MV-4-11 (cell line): ENCODE data around the gene ARHGEF7.

Experiments
- DNase-seq: peaks from one replicate; lab custom pipeline; 2025; lab: John Stamatoyannopoulos, UW

Gene ARHGEF7

DNA sequence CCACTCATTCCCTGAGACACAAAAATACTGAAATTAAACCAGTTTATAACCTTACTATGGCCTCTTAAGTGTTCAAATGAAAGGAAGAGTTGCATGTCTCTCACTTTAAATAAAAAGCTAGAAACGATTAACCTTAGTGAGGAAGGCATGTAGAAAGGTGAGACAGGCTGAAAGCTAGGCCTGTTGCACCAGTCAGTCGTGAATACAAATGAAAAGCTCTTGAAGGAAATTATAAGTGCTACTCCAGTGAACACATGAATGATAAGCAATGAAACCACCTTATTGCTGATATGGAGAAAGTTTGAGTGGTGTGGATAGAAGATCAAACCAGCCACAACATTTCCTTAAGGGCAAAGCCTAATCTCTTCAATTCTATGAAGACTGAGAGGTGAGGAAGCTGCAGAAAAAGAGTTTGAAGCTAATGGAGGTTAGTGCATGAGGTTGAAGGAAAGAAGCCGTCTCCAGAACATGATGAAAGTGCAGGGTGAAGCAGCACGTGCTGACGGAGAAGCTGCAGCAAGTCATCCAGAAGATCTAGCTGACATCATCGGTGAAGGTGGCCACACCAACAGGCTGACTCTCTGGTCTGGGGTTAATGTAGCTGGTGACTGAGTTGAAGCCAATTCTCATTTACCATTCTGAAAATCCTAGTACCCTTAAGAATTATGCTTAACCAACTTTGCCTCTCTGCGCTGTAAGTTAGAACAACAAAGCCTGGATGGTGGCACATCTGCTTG is 110.9 kb downstream of the ARHGEF7 start:
- no peak for DNase-seq

DNA sequence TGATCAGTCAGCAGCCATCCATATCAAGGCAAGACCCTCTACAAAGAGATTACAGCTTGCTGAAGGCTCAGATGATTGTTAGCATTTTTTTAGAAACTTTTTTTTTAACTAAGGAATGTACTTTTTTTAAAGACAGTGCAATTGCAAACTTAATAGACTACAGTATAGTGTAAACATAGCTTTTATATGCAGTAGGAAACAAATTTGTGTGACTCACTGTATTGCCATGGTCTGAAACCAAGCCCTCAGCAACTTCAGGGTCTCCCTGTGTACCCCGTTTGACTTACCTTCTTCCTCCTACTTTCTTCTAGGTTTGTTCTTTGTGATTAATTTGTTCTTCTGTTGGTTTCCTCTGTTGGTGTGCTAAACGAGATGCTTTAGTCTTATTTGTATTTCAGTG is 112.3 kb downstream of the ARHGEF7 start:
- DNase-seq, result no peak

DNA sequence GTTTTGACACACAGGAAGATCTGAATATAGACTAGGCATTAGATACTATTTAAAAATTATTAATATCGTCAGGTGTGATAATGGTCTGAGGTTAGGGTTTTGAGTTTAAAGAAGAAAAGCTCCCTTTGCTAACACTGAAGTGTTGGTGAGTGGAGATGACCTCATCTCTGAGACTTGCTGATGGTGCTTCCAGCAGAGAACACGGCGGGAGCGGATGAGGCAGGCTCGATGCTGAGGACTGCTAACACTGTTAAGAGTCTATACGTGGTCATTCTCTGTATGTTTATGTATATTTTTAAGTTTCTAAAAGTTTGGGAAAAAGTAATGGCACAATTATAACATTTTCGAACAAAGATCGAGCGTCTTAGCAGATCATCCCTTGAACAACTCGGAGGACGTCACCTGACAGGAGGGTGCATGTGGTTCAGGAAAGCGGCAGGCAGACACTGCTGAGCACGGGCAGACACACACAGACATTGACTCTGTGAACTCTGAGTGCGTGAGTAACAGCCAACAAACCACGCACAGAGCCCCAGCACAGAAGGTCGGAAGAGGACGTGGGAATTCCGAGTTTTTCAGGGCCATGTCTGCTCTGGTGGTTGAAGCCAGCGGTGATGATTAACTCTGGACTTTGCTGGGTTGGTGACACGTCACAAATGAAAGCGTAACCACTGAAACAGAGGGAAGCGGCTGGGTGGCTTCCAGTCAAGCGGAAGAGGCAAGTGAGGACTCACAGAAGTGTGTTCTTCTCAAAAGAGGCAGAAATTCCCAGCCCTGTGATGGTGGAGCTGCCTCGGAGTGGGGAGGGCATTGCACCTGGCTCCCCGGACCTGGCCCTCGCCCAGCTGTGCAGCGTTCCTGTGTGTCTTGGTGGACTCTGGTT is 113.4 kb downstream of the ARHGEF7 start:
- no peak for DNase-seq

DNA sequence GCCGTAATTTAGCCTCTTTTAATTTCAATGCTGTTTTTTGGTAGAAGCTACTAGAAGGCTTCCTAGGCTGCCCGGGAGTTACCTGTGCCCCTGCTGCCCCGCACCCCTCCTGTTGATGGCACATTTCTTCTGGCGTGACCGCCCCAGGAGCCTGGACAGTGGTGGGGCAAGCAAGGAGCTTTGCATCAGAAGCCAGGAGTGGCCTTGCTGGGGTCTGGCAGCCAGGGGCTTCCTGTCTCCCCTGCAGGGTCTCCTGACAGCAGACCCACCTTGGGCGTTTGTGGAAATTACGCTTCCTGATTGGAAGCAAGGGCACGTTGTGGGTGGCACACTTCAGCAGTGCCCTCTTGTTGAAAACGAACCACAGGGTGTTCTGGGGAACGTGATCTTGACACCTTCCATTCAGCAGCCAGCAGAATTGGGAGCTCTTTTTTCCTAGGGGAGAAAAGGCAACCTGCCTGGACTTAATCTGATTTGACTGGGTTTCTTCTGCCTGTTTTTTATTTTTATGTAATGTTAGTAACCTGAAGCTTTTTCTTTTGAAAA is 115.3 kb downstream of the ARHGEF7 start:
- DNase-seq, result no peak

DNA sequence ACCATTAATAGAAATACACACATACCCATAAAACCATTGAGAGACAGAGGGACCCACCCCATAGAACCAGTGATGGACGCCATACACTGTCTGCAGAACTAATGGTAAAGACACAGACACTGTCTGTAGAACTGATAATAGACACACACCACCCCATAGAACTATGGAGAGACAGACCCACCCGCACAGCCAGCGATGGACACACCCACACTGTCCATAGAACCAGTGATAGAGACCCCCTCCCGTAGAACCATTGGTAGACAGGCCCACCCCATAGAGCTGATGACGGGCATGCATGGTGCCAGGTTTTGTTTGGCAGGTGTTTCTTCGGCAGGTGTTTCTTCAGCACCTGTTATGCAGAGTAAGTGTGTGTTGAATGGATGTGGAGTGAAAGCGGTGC is 117.1 kb downstream of the ARHGEF7 start:
- DNase-seq, result no peak

DNA sequence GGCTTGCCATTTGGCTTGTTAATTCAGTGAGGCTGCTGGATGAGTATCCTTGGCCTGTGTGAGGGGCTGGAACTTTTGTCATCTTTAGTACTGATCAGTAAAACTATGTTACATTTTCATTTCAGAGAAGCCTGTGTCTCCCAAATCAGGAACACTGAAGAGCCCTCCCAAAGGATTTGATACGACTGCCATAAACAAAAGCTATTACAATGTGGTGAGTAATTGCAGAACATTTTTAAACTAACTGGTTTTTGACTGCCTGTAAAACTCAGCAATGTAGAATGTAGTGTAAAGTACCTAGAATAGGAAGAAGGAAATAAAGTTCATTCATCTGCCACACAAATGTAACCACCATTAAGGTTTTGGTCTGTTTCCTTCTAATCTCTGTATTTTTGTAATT is 118.0 kb downstream of the ARHGEF7 start:
- DNase-seq, result no peak

DNA sequence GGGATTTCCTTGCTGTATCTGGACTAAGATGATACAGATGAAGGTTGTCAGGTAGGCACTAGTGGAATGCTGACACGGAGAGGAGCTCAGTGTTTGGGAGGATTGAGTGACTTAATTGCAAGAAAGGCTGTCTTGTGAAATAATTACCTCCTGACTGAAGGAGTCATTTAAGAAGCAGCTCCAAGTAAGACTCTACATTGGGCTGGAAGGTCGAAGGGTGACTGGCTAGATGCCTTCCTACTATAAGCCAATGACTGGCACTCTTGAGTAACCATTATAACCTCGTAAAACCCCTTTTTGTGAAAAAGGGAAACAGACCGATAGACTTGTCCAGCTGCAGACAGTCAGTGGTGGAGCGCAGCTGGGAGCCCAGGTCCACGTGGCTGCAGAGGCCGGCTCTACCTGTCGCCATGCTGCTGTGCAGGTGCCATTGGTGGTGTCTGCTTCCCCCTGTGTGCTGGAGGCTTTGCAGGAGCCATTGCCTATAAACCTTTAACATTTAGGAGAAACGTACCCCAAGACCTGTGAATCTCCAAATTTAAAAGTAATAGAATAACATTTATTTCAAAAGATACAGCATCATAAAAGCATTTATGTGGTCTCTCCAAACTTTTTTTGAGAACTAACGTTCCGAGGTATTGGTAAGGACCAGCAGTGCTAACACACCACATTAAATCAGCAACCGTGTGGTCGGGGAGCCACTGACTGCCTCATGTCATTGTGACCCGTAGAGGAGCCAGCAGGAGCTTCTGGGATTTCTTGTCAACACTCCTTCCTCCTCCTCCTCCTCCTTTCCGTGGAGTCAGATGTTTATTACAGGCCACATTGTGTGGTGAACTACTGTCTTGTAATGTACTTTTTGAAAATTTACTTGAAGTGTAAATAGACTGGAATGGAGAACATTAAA is 124.9 kb downstream of the ARHGEF7 start:
- peak; percentile 65 for DNase-seq

DNA sequence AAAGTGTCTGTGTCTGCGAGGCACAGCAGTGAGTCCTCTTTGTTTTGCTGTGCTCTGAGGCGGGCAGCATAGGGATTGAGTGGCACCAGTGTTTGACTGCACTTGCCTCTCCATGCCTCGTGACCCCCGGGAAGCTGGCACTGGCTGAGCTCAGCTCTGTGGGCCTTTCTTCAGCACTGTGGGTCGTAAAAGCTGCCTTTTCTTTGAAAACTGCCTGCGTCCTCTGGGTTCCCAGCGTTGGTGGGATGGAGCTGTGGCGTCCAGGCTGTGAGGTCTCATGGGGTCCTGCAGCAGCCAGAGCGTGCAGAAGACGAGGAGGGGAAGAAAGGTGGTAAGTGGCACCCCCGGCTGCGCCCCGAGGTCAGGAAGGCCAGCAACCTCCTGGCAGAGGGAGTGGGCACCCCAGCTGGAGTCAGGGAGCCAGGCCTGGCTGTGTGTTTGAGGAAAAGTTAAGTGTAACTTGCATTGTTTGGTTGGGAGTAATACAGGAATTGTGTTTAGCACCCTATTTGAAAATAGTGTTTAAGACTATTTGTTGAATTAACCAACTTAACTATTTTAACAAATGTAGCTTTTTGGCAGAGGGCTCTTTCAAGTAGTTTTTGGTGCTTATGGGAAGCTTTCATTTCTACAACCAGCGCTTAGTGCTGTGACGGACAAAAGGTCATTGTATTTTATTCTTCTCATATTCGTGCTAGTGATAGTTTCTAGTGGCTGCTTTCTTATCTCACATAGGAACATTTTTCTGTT is 126.1 kb downstream of the ARHGEF7 start:
- no peak for DNase-seq

DNA sequence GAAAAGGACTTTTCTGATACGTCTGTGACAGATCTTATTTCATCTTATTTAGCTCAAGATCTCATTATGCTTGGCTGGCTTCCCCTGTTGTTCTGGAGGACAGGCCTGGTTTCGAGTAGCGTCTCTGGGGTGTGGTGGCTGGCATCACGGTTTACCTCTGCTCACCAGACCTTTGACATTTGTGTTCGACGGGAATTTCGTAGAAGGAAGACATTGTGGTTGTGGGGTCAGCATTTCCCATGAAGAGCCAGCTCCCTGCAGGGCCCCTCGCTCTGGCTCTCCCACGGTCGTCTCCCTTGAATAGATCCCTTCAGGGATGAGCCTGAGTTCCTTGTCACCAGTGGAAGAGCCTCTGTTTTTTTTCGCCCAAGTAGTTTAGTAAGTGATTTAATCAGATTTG is 126.8 kb downstream of the ARHGEF7 start:
- DNase-seq, result no peak

DNA sequence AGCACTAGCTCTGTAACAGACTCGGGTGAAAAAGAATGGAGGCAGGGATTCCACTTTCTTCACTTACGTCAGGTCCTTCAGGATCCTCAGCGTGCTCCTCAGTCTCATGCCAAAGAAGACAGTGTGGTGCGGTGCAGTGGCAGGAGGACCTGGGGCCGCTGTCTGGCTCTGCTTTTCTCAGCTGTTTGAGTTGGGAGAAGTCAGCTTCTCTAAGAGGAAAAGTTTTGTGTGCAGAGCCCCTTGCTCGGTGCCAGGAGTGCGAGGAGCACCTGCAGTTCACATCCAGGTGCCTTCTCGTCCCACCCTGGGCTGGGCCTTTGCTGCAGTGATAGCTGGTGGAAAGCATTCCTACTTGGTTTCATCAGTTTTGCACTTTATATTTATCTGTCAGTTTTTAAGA is 127.5 kb downstream of the ARHGEF7 start:
- DNase-seq, result no peak

DNA sequence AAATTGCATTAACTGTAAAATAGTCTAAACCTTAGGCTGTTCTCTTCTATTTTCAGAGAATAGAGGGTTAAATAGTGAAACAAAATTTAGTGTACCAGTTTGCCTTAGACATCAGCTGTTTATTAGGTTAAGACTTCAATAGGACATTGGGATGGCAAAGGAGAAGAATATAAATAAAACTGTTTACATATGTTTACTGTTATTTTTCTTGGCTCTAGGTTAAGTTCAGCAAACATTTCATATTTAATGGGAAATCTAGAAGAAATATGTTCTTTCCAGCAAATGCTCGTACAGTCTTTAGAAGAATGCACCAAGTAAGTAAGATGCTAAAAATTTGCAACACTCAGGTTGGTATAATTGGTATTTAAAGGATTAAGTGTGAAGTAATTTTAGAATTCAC is 128.9 kb downstream of the ARHGEF7 start:
- no peak for DNase-seq

DNA sequence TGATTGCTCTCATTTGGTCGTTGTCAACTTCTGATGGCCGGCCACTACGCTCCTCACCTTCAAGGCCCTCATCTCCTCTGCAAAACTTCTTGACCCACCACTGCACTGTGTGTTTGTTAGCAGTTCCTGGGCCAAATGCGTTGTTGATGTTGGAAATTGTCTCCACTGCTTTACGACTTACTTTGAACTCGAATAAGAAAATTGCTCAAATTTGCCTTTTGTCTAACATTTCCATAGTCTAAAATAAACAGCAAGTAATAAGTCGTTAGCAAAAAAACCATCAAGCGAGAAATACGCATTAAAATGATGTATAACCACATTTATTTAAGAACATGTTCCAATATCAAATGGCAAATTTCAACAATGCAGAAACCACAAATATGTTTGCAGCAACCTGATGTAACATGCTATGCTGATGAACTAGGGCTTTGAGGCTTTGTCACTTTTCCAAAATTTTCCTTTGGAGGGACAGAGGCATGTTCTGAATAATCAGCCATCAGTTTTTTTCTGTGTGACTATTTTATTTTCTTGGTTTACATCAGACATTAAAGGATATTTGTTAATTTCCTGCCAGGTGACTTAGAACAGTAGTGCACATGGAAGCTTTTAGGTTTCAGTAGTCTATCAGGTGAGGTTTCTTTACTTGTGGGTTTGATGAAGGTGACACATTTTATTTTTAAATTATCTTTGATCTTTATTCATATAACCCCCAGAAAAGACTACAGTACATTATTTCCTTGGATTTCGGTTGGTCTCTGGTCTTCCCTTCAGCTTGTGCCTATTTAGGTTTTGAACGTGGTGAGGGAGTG is 130.7 kb downstream of the ARHGEF7 start:
- no peak for DNase-seq

DNA sequence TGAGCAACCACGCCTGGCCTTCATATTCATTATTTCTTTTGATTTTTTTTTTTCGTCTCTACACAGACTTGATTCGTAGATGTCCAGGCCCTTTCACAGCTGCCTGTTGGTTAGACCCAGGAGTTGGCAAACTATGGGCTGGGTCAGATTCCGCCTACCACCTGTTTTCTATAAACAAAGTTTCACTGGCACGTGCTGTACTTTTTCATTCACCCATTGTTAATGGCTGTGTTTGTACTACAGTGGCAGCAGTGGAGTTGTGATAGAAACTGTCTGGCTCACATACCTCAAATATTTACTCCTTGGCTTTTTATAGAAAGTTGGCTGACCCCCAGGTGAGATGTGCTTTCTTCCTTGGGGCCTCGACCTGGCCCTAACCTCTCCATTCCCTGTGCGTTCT is 132.4 kb downstream of the ARHGEF7 start:
- DNase-seq, result no peak

DNA sequence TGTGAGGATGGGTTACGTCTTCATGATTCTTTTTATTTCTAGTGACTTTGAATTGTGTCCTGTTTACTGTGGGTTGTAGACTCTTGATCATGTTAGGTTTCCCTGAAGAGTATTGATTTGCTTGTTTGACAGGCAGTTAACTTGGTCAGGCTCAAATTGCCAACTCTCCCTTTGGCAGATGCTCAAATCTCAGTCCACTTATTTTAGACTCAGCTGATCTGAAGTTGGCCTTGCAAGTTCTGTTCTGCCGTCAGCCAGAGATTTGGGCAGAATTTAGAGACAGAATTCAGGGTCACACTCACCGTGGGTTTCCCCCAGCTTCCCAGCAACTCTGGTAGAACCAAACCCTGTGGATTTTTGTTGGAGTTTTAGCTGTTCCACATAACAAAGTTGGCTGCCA is 133.7 kb downstream of the ARHGEF7 start:
- no peak for DNase-seq

DNA sequence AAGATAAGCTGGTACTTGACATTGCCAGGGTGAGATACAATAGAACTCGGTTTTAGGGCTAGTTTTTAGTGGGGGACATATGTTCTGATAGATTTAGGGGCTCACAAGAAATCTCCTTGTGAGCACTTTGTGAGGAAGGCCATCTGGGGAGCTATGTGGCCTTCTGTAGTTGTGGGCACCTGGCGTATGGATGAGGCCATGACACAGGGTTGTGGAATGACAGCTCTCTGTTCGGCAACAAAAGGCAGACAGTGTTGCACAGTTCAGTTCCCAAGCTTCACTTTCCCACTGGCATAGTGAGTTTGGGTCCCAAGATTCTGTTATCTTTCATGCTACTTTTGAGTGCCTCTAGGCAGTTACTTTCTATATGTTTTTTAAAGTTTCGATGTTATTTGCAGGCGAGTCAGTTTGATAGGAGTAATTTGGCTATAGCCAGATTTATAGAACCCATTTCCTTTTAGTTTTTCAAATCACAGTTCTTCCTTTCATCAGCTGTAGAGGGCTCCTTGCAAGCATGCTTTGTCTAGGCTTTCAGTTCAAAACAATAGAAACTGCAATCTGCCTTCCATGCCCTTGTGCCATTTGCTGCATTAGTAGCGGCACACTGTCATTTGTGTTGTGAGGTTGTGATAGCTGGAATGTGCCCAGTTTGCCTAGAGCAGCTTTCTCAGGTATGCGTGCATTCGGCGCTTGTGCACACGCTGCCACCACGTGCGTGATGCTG is 134.7 kb downstream of the ARHGEF7 start:
- no peak for DNase-seq

DNA sequence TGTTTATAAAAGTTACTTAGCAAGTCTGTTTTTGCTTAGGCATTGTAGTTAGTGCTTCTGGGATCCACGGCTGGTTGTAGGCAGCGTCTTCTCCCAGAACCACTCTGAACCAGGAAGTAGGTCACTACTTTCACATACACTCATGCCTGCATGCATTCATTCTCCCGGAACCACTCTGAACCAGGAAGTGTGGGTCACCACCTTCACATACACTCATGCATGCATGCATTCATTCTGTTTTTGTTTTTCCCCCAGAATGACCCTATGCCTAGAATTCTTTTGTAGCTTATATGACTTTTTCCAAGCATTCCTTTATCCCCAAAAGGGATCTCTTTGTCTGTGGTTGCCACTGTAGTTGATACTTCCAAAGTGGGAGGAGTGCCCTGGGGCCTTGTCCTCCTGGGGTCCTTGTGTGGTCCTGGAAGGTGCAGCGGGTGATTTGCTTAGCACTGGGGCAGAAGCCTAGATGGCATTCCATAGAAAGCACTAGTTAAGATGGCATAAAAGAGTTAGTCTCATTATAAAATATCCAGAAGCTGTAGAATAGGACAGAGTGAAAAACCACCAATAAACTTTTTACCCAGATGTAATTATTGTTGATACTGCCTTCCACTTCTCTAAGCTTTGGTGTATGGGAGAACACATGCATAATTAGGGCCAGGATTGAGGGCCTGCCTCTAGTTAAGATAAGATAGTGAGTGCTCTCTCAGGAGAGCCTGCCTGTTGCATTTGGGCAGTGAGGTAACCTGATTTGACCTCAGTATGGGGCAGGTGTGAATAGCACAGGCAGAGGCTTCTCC is 136.7 kb downstream of the ARHGEF7 start:
- no peak for DNase-seq

DNA sequence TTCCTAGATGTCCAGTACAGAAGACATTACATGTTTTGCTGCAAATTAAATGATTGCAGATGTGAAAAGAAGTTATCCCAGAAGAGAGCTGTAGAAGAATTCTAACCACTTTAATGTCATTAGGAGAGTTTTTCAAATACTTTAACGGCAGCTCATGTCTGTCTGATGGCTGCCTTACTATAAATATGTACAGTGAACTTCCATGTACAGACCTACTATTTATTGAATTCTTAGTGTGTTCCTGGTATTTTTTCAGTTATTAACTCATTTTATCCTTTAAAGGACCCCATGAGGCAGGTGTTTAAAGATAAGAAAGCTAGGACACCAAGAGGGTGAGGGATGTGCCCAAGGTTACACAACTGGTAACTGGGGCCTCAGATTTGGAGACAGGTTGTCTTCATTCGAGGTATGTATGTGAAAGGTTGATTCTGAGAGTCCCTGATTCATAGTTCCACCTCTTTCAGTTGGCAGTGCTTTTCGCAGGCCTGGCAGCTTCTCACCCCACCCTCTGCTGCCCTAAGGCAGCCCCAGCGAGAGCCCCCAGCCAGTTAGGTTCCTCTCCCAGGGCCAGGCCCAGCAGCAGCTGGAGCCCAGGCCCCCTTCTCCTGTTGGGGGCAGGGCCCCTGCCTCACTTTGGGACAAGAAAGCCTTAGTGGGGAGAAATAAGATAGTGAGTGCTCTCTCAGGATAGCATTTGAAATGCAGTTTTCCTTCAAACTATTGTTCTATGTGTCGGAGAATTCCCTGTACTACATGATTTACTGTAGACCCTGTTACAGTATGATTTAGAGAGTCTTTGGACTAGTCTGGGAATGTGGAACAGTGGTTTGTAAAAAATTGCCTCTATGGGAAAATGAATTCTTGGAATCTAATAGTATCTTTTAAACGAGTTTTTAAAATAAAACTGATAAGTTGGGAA is 137.6 kb downstream of the ARHGEF7 start:
- no peak for DNase-seq

DNA sequence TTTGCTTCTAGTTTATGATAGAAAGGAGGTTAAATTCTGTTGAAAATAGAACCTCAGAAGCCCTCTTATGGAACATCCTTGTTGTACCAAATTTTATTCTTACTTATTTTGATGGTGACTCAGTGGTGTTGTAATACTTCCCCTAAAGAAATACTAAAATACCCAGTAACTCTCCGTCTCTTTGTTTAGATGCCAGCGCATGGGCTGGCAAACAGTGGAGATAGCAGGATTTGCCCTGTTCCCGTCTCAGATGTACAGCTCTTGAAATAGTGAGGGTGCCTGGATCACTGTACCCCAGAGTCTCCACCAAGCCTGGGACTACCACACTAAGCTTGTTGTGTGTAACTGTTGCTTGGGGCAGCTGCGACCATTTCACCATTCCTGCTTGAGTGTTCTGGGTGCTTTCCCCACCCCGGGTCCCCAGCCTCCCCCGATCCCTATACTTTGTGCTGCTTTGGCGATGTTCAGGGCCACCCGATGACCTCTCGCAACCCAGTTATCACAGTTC is 138.3 kb downstream of the ARHGEF7 start:
- no peak for DNase-seq
